HEK293 (cell line): ENCODE results near the gene ADAM8.

ENCODE experiments used
- CTCF ChIA-PET: fragments of 350-600 bp; formaldehyde crosslinking; extraction: SDS; loops from one replicate; lab custom pipeline; 2021; ENCODE audit warnings: antibody characterized with exemption; lab: Yijun Ruan, JAX
- POLR2A ChIA-PET: fragments of 300-600 bp; formaldehyde crosslinking; extraction: SDS; loops from one replicate; lab custom pipeline; 2020; ENCODE audit warnings: antibody characterized with exemption, inconsistent platforms; lab: Yijun Ruan, JAX
- H3K27ac ChIP-seq: fragments of 200-500 bp; sonication (Bioruptor generic); 2 replicates; pipeline ENCODE4 v1.5.1; 2014; ENCODE audit warnings: low read depth, low read length, control low read depth, inconsistent platforms; ENCODE audit errors: extremely low read depth
- H3K36me3 ChIP-seq, 2 experiments: fragments of 200-500 bp in 1 of 2; sonication (Bioruptor generic) in 1 of 2; 1 replicate in 1 of 2; 2 replicates in 1 of 2; pipeline ENCODE4 v1.5.1; 2014 to 2017; ENCODE audit warnings: inconsistent platforms in 2 of 2, low read length in 2 of 2; ENCODE audit not compliant: control insufficient read depth in 2 of 2, insufficient read depth in 1 of 2
- H3K4me1 ChIP-seq: fragments of 200-500 bp; sonication (Bioruptor generic); 2 replicates; pipeline ENCODE4 v1.5.1; 2014; ENCODE audit warnings: mild to moderate bottlenecking, low read length, inconsistent platforms; ENCODE audit not compliant: control insufficient read depth, insufficient read depth
- H3K4me3 ChIP-seq: 2 replicates; pipeline ENCODE4 v1.5.1; 2011; ENCODE audit warnings: low read depth, mild to moderate bottlenecking, control low read depth, low read length, moderate library complexity
- H3K9me3 ChIP-seq: fragments of 200-500 bp; sonication (Bioruptor generic); 2 replicates; pipeline ENCODE4 v1.5.1; 2014; ENCODE audit warnings: low read depth, low read length, inconsistent platforms; ENCODE audit not compliant: control insufficient read depth, insufficient read depth
- HOXA7 ChIP-seq: sonication (generic); formaldehyde crosslinking; IDR thresholded peaks from 2 replicates; pipeline ENCODE4 v1.8.1; 2022; ENCODE audit warnings: missing genetic modification reagents, borderline replicate concordance
- ZBTB17 ChIP-seq: fragments of 450-650 bp; formaldehyde crosslinking; IDR thresholded peaks from 2 replicates; pipeline ENCODE4 v1.5.1; 2016; ENCODE audit warnings: missing biosample characterization, missing genetic modification characterization
- ZBTB7A ChIP-seq: fragments of 450-650 bp; formaldehyde crosslinking; IDR thresholded peaks from 2 replicates; pipeline ENCODE4 v1.5.1; 2016; ENCODE audit warnings: low read depth, missing biosample characterization, missing genetic modification characterization
- ZFP41 ChIP-seq: fragments of 450-650 bp; formaldehyde crosslinking; IDR thresholded peaks from 2 replicates; pipeline ENCODE4 v1.5.1; 2016; ENCODE audit warnings: missing biosample characterization, missing genetic modification characterization, borderline replicate concordance
- ZNF112 ChIP-seq: fragments of 450-650 bp; formaldehyde crosslinking; IDR thresholded peaks from 2 replicates; pipeline ENCODE4 v1.5.0; 2017; ENCODE audit warnings: missing biosample characterization, missing genetic modification characterization
- ZNF121 ChIP-seq: fragments of 450-650 bp; formaldehyde crosslinking; IDR thresholded peaks from 2 replicates; pipeline ENCODE4 v1.5.1; 2016; ENCODE audit warnings: missing biosample characterization, missing genetic modification characterization
- ZNF211 ChIP-seq: fragments of 450-650 bp; formaldehyde crosslinking; IDR thresholded peaks from 2 replicates; pipeline ENCODE4 v1.5.1; 2016; ENCODE audit warnings: low read depth, missing biosample characterization, missing genetic modification characterization
- ZNF24 ChIP-seq: fragments of 450-650 bp; formaldehyde crosslinking; IDR thresholded peaks from 2 replicates; pipeline ENCODE4 v1.5.1; 2016; ENCODE audit warnings: missing biosample characterization, missing genetic modification characterization
- ZNF324 ChIP-seq: fragments of 450-650 bp; formaldehyde crosslinking; IDR thresholded peaks from 2 replicates; pipeline ENCODE4 v1.5.1; 2016; ENCODE audit warnings: missing biosample characterization, missing genetic modification characterization
- ZNF341 ChIP-seq: fragments of 450-650 bp; formaldehyde crosslinking; IDR thresholded peaks from 2 replicates; pipeline ENCODE4; 2016; ENCODE audit warnings: low read depth, missing biosample characterization, missing genetic modification characterization
- ZNF37A ChIP-seq: fragments of 450-650 bp; IDR thresholded peaks from 2 replicates; pipeline ENCODE4 v1.5.1; 2018; ENCODE audit warnings: missing biosample characterization, missing genetic modification characterization
- ZNF621 ChIP-seq: fragments of 450-650 bp; formaldehyde crosslinking; IDR thresholded peaks from 2 replicates; pipeline ENCODE4 v1.5.1; 2017; ENCODE audit warnings: missing biosample characterization, missing genetic modification characterization
- ZSCAN16 ChIP-seq: fragments of 450-650 bp; formaldehyde crosslinking; IDR thresholded peaks from 2 replicates; pipeline ENCODE4 v1.5.1; 2016; ENCODE audit warnings: missing biosample characterization, missing genetic modification characterization
- ZXDB ChIP-seq: fragments of 450-650 bp; formaldehyde crosslinking; IDR thresholded peaks from 2 replicates; pipeline ENCODE4 v1.5.1; 2016; ENCODE audit warnings: missing biosample characterization, missing genetic modification characterization
- TF ChIP-seq, protein P1 (sequence below): fragments of 450-650 bp; formaldehyde crosslinking; IDR thresholded peaks from 2 replicates; pipeline ENCODE4 v1.5.1; 2016; ENCODE audit warnings: missing biosample characterization, missing genetic modification characterization
- TF ChIP-seq, protein P2 (sequence below): fragments of 450-650 bp; formaldehyde crosslinking; IDR thresholded peaks from 2 replicates; pipeline ENCODE4 v1.5.1; 2016; ENCODE audit warnings: missing biosample characterization, missing genetic modification characterization, low read depth

Gene ADAM8

DNA sequence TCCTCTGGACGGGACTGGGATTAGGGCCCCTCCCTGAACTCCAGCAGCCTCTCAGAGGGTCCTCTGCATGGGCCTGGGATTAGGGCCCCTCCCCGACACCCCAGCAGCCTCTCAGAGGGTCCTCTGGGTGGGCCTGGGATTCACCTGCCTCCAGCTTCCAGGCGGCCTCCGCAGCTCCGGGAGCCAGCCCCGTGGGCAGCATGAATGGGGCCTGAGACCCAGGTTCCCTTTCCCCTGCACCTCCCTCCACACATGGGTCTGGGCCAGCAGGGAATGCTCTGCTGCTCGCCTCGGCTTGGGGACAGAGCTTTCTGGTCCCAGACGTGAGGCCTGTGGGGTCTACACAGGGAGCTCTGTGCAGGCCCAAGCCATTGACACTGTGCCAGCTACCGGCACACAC, 26.5 kb upstream of the ADAM8 start (continued):
- TF ChIP-seq, protein P1, sequence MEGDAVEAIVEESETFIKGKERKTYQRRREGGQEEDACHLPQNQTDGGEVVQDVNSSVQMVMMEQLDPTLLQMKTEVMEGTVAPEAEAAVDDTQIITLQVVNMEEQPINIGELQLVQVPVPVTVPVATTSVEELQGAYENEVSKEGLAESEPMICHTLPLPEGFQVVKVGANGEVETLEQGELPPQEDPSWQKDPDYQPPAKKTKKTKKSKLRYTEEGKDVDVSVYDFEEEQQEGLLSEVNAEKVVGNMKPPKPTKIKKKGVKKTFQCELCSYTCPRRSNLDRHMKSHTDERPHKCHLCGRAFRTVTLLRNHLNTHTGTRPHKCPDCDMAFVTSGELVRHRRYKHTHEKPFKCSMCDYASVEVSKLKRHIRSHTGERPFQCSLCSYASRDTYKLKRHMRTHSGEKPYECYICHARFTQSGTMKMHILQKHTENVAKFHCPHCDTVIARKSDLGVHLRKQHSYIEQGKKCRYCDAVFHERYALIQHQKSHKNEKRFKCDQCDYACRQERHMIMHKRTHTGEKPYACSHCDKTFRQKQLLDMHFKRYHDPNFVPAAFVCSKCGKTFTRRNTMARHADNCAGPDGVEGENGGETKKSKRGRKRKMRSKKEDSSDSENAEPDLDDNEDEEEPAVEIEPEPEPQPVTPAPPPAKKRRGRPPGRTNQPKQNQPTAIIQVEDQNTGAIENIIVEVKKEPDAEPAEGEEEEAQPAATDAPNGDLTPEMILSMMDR = no peak

DNA sequence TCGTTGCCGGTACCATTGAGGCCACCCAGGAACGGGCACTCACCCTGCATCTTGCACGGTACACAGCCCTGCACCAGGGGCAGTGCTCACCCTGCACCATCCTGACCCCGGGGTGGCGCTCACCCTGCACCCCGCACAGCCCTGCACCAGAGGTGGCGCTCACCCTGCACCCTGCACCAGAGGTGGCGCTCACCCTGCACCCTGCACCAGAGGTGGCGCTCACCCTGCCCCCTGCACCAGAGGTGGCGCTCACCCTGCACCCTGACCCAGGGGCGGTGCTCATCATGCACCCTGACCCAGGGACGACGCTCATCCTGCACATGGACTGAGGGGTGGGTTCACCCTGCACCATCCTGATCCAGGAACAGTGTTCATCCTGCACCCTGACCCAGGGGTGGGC, 25.6 kb upstream of the ADAM8 start:
- H3K4me3 ChIP-seq = no peak overlapping the region
- no peak overlapping the region for H3K27ac ChIP-seq
- H3K36me3 ChIP-seq = peaks cover 18 to 69% of the 10 kb centered on the region in 2 experiments; a peak in 2 of 3 replicates
- ChIA-PET CTCF (no interaction called here), POLR2A (interaction anchor here (1.7 kb wide), 1 partner anchor 39 kb away, joined by 3 read pairs; no protein-coding TSS in a partner anchor)
- H3K4me1 ChIP-seq = no peaks in the 10 kb centered on the region
- no peak for TF ChIP-seq ZFP41 (tag by site-specific recombination)
- TF ChIP-seq, protein P1 = peak; percentile 24; the same call in 1 of the 2 replicates
- H3K9me3 ChIP-seq = no peaks in the 10 kb centered on the region

DNA sequence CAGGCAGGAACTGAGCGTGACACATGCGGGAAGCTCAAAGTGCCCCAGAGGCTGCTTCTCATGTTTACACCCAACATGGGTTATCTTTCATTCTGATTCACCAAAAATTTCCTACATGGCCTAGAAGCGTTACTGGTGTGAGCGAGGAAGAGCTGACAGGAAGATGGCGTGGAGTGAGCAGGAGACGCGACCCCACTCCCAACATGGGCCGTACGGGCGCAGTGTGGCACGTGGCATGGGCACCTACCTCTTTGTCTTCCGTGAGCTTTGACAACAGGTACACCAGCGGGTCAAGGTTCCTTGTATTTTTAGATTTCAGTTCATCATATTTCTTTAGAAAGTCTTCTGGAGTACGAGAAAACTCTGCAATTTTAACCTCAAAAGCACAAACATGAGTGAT, 23.1 kb upstream of the ADAM8 start:
- H3K4me3 ChIP-seq = no peak overlapping the region
- ChIA-PET POLR2A (no interaction called here), CTCF (interaction anchor here (1.5 kb wide), 1 partner anchor 8 kb away, joined by 5 read pairs; no protein-coding TSS in a partner anchor)
- TF ChIP-seq ZXDB (tag by site-specific recombination) (no peak), ZSCAN16 (tag by site-specific recombination) (no peak), ZNF24 (no peak), ZNF211 (tag by site-specific recombination) (no peak)
- TF ChIP-seq, all 188 proteins: peak for 0
- Histone ChIP-seq H3K9me3 (no peaks in the 10 kb centered on the region), H3K27ac (no peak overlapping the region), H3K4me1 (no peaks in the 10 kb centered on the region), H3K36me3 (peaks cover 28 to 86% of the 10 kb centered on the region in 2 experiments; a peak in 2 of 3 replicates)

DNA sequence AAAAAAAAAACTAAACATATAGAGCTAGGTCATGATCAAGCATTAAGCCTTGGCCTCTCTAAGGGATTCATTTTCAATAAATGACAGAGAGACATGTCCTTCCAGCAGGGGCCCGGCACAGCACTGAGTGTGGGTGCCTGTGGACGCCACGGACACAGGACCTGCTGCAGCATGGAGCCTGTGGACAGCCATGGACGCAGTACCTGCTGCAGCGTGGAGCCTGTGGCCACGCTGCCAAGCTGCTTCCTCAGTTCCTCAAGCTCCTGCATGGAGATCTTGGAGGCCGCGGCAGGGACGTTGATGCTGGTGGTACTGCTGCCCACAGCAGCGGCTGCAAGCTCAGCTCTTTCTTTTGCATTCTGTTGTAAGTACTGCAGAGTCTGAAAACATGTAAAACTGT, 22.6 kb upstream of the ADAM8 start:
- H3K27ac ChIP-seq = no peak overlapping the region
- no peaks in the 10 kb centered on the region for H3K9me3 ChIP-seq
- no peak overlapping the region for H3K4me3 ChIP-seq
- no peak for TF ChIP-seq HOXA7 (CRISPR knock-in tag)
- TF ChIP-seq ZBTB17 (tag by site-specific recombination) = no peak
- TF ChIP-seq ZBTB7A = no peak
- TF ChIP-seq ZNF324 = no peak
- ChIA-PET CTCF (interaction anchor here (1.5 kb wide), 1 partner anchor 9 kb away, joined by 5 read pairs; no protein-coding TSS in a partner anchor), POLR2A (no interaction called here)
- H3K4me1 ChIP-seq = no peaks in the 10 kb centered on the region
- H3K36me3 ChIP-seq = peaks cover 28 to 92% of the 10 kb centered on the region in 2 experiments; a peak in 2 of 3 replicates

DNA sequence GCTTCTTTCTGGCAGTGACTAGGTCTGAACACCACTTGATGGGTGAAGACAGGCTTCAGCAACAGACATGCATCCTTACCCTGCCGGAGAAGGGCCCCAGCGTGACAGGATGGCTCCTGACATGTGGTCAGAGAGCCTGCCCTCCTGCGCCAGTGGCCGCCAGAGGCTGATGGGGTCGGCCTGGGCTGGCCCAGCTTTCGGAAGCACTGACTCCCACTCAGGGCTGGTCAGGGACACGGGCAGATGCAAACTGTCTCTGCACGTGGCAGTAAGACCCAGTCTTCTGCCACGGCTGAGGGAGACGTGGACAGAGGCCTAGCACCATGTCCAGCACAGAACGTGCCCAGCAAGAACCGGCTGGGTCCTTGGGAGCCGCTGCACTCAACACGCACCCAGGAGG, 21.8 kb upstream of the ADAM8 start:
- ChIA-PET POLR2A (no interaction called here), CTCF (interaction anchor here (1.5 kb wide), 1 partner anchor 10 kb away, joined by 5 read pairs; no protein-coding TSS in a partner anchor)
- no peak overlapping the region for H3K4me3 ChIP-seq
- no peaks in the 10 kb centered on the region for H3K9me3 ChIP-seq
- H3K27ac ChIP-seq = no peak overlapping the region
- TF ChIP-seq ZNF621 (no peak), ZXDB (tag by site-specific recombination) (no peak), ZNF112 (tag by site-specific recombination) (no peak), ZNF37A (tag by site-specific recombination) (no peak), ZNF121 (no peak), ZNF341 (no peak)
- TF ChIP-seq, protein P2, sequence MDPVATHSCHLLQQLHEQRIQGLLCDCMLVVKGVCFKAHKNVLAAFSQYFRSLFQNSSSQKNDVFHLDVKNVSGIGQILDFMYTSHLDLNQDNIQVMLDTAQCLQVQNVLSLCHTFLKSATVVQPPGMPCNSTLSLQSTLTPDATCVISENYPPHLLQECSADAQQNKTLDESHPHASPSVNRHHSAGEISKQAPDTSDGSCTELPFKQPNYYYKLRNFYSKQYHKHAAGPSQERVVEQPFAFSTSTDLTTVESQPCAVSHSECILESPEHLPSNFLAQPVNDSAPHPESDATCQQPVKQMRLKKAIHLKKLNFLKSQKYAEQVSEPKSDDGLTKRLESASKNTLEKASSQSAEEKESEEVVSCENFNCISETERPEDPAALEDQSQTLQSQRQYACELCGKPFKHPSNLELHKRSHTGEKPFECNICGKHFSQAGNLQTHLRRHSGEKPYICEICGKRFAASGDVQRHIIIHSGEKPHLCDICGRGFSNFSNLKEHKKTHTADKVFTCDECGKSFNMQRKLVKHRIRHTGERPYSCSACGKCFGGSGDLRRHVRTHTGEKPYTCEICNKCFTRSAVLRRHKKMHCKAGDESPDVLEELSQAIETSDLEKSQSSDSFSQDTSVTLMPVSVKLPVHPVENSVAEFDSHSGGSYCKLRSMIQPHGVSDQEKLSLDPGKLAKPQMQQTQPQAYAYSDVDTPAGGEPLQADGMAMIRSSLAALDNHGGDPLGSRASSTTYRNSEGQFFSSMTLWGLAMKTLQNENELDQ (tag by site-specific recombination) = no peak
- peaks cover 28 to 95% of the 10 kb centered on the region in 2 experiments; a peak in 2 of 3 replicates for H3K36me3 ChIP-seq
- no peaks in the 10 kb centered on the region for H3K4me1 ChIP-seq
